HL-60 (cell line): ENCODE data around the gene LIPG.

Experiments
- DNase-seq, 2 experiments: peaks; one replicate each; pipeline ENCODE4 v3.0.0-alpha.2; 2010 to 2020; ENCODE audit warnings: low read depth in 1 of 2, low spot score in 1 of 2
- H3K27ac ChIP-seq: fragments of 250-450 bp; sonication (Bioruptor Pico); replicated peaks from 2 replicates; pipeline ENCODE4 v1.5.1; 2020; ENCODE audit warnings: mild to moderate bottlenecking, moderate library complexity
- H3K27me3 ChIP-seq: fragments of 250-450 bp; sonication (Bioruptor Pico); 2 replicates; pipeline ENCODE4 v1.5.1; 2021; ENCODE audit warnings: mild to moderate bottlenecking, moderate library complexity; ENCODE audit not compliant: insufficient read depth, poor library complexity, severe bottlenecking
- H3K4me3 ChIP-seq: replicated peaks from 2 replicates; pipeline ENCODE4 v1.5.1; 2011; ENCODE audit warnings: mild to moderate bottlenecking, control low read depth, low read length; ENCODE audit not compliant: insufficient read depth
- GABPA ChIP-seq: IDR thresholded peaks from 2 replicates; pipeline ENCODE4 v1.6.1; 2012; ENCODE audit warnings: low read depth
- POLR2AphosphoS5 ChIP-seq: IDR thresholded peaks from 2 replicates; pipeline ENCODE4 v1.6.1; 2012; ENCODE audit warnings: low read depth
- SPI1 ChIP-seq: IDR thresholded peaks from 2 replicates; pipeline ENCODE4 v1.6.1; 2012; ENCODE audit warnings: low read depth, mild to moderate bottlenecking, borderline replicate concordance
- TF ChIP-seq, protein P1 (sequence below): IDR thresholded peaks from one replicate; pipeline ENCODE4 v1.5.1; 2011; ENCODE audit warnings: low read length, control low read depth, inconsistent platforms; ENCODE audit not compliant: insufficient read depth
- TF ChIP-seq, protein P2 (sequence below): IDR thresholded peaks from 2 replicates; pipeline ENCODE4 v1.6.1; 2012; ENCODE audit warnings: low read depth; ENCODE audit not compliant: insufficient replicate concordance

The LIPG gene

DNA sequence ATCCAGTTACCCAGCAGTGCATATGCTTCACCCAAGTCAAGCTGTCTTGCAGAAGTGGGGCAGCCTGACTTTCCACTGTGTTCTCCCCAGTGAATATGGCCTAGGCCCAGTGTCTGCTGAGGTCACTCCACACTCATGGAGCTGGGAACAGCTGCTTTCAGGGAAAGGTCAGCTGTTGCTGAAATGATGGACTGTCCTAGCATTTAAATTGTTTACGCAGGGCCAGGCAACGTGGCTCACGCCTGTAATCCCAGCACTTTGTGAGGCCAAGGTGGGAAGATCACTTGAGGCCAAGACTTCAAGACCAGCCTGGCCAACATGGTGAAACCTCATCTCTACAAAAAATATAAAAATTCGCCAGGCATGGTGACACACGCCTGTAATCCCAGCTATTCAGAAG, 86.5 kb downstream of the LIPG start:
- Histone ChIP-seq H3K4me3 (no peak overlapping the region), H3K27ac (no peak overlapping the region), H3K27me3 (no peaks in the 10 kb centered on the region)
- DNase-seq, result no peak
- no peak for TF ChIP-seq POLR2AphosphoS5
- TF ChIP-seq, protein P1, sequence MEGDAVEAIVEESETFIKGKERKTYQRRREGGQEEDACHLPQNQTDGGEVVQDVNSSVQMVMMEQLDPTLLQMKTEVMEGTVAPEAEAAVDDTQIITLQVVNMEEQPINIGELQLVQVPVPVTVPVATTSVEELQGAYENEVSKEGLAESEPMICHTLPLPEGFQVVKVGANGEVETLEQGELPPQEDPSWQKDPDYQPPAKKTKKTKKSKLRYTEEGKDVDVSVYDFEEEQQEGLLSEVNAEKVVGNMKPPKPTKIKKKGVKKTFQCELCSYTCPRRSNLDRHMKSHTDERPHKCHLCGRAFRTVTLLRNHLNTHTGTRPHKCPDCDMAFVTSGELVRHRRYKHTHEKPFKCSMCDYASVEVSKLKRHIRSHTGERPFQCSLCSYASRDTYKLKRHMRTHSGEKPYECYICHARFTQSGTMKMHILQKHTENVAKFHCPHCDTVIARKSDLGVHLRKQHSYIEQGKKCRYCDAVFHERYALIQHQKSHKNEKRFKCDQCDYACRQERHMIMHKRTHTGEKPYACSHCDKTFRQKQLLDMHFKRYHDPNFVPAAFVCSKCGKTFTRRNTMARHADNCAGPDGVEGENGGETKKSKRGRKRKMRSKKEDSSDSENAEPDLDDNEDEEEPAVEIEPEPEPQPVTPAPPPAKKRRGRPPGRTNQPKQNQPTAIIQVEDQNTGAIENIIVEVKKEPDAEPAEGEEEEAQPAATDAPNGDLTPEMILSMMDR, result no peak
- TF ChIP-seq, protein P2, sequence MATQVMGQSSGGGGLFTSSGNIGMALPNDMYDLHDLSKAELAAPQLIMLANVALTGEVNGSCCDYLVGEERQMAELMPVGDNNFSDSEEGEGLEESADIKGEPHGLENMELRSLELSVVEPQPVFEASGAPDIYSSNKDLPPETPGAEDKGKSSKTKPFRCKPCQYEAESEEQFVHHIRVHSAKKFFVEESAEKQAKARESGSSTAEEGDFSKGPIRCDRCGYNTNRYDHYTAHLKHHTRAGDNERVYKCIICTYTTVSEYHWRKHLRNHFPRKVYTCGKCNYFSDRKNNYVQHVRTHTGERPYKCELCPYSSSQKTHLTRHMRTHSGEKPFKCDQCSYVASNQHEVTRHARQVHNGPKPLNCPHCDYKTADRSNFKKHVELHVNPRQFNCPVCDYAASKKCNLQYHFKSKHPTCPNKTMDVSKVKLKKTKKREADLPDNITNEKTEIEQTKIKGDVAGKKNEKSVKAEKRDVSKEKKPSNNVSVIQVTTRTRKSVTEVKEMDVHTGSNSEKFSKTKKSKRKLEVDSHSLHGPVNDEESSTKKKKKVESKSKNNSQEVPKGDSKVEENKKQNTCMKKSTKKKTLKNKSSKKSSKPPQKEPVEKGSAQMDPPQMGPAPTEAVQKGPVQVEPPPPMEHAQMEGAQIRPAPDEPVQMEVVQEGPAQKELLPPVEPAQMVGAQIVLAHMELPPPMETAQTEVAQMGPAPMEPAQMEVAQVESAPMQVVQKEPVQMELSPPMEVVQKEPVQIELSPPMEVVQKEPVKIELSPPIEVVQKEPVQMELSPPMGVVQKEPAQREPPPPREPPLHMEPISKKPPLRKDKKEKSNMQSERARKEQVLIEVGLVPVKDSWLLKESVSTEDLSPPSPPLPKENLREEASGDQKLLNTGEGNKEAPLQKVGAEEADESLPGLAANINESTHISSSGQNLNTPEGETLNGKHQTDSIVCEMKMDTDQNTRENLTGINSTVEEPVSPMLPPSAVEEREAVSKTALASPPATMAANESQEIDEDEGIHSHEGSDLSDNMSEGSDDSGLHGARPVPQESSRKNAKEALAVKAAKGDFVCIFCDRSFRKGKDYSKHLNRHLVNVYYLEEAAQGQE, result no peak
- TF ChIP-seq SPI1, result no peak
- no peak for TF ChIP-seq GABPA
